ENCODE results near the gene RNF11.

RNF11 gene

DNA sequence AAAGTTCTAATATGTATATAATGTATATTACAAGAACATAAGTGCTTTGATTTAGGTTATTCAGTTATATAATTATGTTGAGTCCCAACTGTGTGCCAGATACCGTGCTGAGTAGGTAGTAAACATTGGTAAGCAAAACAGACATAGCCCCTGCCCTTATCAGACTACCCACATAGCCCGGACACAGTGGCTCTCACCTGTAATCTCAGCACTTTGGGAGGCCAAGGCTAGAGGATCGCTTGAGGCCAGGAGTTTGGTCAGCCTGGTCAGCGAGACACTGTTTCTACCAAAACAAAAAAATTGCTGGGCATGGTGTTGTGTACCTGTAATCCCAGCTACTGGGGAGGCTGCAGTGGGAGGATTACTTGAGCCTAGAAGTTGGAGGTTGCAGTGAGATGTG, 30.7 kb downstream of the RNF11 start:
- no peak for DNase-seq

DNA sequence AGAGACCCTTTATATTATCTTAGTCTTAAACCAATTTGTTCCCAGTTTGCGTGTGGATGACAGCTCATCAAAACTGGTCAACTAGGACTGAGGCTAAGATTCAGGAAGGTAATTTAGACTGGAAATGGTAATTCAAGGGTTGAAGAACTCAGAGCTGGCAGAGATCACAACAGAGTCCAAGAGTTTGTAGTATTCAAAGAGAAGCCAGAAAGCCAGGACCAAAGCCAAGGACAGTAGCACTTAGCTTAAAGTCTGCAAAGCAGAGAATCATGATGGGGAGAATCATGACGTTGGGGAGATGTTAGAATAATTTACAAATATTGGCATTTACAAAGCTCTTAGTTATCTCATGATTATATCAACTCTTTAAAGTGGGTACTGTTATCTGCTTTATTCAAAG, 32.6 kb downstream of the RNF11 start:
- DNase-seq: no peak

DNA sequence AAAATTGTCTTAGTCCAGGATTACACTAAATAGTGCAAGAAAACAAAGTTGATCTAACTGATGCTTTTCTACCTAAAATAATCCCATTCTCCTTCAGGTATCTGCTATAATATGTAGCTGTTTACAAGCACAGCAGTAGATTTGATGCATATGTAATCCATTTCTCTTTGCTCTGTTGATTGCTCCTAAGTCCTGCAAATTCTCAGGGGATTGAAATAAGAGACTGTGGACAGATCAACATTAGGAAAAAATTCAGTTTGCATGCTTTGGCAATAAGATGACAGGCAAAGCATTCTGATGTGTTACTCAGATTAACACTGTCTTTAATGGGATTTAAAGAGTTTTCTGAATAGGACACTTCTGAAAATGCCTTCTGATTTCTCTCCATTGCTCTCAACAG, 34.7 kb downstream of the RNF11 start:
- no peak for DNase-seq

DNA sequence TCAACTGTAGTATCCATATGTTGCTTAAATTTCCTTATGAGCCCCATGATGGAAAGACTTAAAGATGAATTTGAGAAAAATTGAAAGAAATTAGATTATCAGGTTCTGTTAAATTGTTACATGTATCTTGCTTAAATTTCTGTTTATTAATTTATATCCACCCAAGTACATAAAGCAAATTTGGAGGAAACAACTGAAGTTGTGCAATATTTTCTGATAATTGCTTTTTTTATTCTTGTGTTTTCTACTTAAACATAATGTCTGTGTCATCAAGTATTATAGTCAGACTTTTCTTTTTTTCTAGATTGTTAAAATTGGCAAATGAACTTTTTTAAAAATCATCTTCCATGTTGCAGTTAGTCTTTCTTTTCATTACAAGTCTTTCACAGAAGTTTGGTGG, 36.8 kb downstream of the RNF11 start:
- DNase-seq: no peak

DNA sequence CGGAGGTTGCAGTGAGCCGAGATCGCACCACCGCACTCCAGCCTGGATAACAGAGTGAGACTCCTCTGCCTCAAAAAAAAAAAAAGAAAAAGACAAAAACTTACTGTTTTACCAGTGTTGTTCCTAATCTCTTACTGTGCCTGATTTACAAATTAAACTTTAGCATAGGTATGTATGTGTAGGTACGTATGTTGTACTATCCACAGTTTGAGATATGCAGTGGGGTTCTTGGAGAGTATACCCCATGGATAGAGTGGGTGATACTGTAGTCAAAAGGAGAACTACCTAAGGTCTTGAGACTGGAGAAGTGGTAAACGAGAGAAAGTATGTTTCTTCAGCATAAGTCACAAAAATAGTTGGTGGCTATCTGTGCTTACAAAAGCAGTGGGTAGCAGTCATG, 38.6 kb downstream of the RNF11 start:
- DNase-seq: no peak

DNA sequence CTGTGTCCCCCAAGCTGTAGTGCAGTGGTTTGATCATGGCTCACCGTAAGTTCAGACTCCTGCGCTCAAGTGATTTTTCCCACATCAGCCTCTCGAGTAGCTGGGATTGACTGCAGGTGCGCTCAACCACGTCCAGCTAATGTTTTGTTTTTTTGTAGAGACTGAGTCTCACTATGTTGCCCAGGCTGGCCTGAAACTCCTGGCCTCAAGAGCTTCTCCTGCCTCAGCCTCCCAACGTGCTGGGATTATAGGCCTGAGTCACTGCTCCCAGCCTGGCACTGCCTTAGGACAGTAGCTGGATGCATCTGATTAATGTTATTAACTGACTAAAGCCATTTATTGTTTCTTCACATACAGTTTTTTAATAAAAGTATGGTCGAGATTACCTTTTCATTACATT, 40.2 kb downstream of the RNF11 start:
- no peak for DNase-seq

DNA sequence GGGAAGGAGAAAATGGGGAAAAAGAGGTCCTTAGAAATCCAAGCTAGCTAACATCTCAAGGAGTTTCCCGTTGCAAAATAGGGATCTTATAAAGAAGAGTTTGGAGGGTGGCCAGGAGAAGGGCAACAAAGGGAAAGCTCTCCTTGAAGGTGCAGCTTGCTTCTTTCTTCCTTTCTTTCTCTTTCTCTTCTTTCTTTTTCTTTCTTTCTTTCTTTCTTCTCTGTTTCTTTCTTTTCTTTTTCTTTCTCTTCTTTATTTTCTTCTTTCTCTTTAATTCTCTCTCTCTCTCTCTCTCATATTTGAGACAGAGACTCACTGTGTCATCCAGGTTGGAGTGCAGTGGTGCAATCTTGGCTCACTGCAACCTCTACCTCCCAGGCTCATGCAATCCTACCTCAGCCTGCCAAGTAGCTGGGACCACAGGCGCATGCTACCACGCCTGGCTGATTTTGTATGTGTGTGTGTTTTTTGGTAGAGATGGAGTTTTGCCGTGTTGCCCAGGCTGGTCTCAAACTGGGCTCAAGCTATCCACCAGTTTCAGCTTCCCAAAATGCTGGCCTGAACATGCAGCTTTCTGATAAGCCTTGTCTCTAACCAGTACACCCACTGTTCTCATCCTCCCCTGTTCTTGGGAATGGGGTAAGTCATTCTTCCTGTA, 44.4 kb downstream of the RNF11 start:
- DNase-seq: no peak

DNA sequence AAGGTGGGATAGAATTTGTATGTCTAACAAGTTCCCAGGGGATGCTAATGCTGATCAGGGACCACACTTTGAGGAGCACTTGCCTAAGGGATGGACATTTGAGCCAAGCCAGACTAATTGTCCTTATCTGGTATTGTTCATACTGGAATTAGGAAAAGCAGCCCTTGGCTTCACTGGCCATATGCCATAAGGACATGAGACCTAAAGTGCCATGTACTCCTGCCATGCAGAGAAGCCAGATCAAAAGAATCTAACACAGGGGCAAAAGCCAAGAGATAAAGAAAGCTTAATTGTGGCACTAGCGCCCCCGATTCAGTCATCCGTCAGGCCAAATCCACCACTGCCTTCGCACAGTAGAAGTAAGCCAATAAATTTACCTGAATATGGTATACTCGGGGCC, 45.7 kb downstream of the RNF11 start:
- no peak for DNase-seq

DNA sequence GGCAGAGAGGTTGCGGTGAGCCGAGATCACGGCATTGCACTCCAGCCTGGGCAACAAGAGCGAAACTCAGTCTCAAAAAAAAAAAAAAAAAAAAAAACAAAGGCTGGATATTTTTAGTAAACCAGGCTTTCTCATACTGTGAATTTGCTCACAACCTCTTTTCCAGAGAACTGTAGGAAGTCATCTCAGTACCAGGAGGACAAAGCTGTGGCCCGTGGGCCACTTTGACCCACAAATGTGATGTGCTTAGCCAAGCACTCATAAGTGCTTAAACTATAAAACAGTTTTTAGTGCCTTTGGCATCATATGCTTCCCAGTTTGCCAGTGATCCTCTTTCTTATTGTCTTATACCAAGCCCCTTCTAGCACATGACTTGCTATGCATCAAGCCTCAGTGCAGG, 46.5 kb downstream of the RNF11 start:
- DNase-seq: no peak

DNA sequence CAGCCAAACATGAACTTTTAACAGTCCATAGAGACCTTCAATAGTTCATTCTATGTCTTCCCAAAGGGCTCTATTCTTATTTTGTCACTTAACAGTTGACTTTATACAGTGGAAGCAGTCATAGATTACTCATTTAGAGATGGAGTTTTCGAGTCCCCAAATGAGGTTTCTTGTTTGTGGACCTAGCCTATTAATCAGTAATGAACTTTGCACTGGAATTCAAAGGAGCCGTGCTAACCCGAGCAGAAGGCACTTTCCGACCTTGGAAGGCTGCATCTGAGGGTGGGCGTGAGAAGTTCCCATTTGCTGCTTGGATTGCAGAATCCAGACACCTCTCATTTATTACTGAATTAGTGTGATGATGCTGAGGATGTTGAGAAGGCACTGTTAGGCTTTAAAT, 47.9 kb downstream of the RNF11 start:
- DNase-seq: no peak

DNA sequence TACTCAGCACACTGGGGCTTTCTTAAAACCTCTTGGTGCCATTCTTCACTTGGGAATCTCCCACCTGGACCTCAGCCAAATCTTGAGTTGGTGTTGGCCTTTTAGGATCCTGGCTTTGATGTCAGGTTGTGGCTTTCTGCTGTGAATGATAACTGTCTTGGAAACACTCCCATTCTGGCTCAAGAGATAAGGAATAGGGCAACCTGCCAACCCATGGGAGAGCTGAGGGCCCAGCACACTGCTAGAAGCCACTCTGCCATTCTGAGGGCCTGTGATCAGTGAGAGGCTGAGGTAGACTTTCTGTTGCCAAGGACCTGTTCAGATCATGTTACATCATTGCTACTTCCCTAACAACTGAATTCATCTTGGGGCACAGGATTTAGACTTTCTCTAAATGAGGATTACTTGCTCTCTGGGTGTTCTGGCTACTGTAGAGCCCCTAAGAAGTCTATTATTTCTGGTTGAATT, 48.4 kb downstream of the RNF11 start:
- peak; percentile 13 for DNase-seq

DNA sequence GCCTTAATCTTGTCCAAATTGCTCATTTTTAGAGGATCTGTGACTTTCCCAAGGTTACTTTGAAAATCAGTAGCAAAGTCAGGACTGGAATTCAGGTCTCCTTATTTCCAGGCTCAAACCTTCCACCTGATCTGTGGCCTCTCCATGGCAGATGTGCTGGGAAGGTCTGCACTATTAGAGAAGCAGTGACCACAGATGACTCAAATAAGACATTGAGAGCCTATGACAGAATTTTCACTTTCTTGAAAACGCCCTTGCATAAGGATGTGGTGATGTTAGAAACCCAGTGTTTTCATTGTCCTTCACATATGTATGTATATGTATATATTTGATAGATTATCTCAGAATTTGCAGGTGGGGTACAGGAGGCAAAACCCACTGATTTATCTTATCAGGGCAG, 49.0 kb downstream of the RNF11 start:
- DNase-seq: no peak

DNA sequence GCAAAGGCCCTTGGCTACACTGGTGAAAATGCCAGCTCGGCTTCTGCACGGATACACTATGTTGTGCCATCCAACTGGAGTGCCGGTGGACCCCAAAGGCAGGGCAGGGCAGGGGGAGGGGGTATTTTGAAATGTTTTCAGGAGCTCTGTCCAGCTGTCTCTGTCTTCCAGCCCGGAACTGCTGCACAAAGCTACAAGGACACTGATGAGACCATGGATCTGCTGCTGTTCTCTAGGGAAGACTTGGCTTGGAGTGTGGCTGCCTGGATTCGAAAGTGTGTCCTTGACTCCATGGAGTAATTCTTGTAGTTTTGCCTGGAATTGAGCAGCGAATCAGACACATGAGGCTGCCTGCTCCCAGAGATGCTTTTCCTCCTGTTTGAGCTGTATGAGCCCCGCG, 51.9 kb downstream of the RNF11 start:
- no peak for DNase-seq

DNA sequence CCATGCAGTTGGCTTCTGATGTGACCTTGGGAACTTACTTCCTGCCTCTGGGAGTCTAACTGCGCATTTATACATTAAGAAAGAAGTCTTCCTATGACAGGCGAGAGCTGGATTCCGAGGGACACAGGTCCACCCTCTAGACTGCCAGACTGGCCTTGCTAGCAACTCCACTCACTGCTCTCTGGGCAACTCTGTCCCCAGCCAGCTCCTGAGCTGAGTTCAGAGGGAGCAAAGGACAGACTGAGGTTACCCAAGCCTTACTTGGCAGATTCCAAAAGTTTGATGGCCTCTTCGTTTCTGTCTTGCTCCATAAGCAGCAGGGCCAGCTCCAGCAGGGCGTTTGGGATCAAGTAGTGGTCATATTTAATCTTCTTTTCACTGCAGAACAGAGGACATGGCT, 52.5 kb downstream of the RNF11 start:
- no peak for DNase-seq

DNA sequence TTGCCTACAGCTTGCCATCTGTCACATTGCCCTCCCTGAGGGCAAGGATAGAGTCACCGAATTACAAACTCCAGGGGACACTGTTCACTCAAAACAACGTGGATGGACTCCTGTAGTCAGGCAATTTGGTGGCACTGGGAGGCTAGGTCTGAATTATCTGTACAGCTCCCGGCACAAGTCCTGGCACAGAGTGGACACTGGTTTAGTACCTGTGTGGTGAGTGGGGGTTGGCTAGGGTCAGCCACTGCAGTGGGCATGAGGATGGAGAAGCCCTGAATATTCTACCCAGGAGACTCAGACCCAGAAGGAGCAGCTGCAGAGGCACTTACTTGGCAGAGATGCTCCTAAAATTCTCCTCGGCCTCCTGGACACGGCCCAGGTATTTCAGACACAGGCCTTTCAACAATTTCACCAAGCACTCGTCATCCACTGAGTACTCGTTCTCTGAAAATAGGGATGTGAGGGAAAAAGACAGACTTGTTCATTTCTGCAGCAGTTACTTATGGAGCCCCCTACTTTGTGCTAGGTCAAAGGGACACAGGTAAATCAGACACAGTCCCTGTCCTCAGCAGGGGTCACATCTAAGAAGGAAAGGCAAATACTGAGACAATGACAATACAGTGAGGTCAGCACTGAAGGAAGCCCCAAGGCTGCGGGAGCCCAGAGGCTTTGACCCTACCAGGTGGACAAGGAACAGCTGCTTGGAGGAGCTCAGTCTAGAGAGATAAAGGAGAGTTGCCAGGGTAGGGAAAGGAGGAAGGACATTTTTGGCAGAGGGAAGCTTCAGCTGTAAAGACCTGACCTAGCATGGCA, 53.8 kb downstream of the RNF11 start:
- DNase-seq: no peak

DNA sequence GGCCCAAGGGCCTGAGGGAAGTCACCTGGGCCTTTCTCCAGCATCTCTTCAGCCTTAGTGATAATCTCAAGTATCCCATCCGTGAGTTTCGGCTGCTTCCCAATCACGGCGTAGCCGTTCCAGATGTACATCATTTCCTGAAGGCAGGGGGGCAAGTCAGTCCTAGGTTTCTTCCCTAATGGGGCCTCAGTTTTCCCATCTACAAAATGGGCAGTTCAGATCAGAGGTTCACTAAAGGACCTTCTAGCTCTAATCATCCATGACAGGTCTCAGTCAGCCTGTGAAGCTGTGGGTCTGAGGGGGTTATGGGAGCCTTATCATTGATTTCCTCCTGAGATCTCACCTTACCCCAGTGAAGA, 54.4 kb downstream of the RNF11 start:
- DNase-seq: no peak

DNA sequence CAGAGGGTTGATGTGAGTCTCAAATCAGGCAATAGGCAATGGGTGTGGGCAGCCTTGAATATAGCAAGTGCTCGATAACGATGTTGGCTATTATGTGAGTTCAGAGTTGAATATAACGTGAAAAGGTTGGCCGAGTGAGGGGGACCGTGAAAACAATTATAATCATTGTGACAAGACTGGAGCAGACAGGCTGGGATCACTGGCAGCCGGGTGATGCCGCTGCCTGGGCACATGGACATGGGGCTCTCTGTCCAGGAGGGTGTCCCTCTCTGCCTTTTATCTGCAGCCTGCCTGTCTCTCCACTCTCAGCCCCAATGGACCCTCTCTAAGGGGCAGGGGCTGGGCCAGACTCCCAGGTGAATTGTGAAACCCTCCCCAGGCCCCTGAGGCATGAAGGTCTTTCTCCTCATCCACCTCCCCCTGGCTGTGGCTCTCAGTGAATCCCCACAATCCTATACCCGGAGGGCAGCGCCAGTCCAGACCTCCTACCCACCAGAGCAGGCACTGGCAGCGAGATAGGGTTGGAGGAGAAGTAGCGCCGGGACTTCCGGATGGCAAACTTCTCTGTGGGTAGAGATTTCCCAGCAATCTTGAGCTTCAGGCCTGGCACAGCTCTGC, 57.9 kb downstream of the RNF11 start:
- DNase-seq: no peak

DNA sequence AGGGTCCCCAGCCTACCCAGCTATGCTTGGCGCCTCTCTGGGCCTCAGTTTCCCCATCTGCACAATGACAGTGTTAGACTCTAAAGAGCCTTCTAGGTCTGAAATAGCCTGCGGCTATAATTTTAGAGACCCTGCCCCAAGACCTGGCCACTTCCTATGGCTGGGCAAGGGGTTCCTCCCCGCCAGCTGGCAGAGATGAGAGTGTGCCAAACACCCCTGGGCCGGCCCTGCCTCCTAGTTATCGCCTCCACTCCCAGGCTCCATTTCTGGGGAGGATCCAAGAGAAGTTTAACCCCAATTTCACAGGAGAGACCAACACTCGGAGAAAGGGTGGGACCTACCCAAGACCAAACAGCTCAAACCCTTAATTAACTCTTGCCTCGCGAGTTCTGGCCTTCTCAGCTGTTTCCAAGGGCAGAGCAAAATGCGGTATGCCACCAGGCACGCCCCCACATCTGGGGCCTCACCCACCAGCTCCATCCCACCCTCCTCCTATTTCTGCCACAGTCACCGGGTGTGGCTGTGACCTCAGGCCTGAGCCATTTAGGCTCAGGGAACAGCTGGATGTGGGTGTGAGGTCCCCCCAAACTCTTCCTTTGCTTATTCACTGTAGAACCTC, 58.6 kb downstream of the RNF11 start:
- DNase-seq: no peak

DNA sequence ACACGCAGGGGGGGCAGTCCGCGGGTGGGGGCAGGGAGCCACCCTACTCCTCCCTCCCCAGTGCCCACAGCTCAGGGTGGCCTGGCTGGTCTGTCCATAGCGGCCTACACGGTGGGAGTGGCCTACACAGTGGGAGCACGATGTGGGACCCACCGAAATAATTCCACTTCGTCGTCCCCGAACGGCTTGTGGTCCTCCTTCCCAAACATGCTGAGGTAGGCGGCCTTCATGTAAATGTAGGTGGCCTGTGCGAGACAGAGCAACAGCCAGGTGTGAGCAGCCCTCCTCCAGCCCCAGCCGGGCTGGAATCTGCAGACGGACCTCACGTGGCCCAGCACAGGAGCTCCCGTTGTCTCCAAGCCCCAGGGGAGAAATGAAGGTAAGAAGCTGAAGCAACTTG, 59.9 kb downstream of the RNF11 start:
- DNase-seq: no peak

DNA sequence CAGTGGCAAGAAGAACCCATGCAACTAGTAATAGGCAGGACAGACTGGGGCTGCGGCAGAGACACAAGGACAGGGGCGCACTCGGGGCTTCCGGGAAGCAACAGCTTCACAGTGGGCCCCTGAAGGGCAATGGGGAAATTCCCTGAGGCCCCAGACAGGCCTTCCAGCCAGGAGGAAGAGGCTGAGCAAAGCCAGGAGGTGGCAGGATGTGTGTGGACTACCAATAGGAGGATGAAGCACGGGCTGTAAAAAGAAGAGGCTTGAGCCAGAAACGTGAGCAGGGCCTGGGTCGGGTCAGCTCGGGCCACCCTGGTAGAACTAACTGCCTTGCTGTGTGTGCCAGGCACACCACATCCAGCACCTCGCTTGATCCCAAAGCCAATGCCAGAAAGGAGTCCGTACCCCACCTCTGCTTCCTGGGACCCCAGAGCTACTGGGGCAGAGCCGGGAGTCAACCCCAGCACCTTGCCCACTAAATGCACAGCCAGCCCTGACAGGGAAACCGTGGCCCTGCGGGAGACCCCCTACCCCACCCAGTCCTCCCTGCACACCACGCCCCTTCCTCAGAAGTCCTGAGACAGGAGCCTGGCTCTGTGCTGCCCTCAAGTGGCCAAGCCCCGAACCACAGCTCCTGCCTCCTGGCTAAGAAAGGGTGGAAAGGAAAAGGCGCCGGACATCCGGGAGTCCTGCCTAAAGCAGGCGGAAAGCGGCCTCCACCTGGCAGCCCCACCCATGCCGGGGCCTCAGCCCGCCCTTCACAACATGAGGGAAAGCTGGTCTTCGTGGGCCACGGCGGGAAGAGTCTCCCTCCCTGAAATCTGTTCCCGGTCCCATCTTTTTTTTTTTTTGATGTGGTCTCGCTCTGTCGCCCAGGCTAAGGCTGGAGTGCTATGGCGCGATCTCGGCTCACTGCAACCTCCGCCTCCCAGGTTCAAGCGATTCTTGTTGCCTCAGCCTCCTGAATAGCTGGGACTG, 60.6 kb downstream of the RNF11 start:
- DNase-seq: peak; percentile 84

DNA sequence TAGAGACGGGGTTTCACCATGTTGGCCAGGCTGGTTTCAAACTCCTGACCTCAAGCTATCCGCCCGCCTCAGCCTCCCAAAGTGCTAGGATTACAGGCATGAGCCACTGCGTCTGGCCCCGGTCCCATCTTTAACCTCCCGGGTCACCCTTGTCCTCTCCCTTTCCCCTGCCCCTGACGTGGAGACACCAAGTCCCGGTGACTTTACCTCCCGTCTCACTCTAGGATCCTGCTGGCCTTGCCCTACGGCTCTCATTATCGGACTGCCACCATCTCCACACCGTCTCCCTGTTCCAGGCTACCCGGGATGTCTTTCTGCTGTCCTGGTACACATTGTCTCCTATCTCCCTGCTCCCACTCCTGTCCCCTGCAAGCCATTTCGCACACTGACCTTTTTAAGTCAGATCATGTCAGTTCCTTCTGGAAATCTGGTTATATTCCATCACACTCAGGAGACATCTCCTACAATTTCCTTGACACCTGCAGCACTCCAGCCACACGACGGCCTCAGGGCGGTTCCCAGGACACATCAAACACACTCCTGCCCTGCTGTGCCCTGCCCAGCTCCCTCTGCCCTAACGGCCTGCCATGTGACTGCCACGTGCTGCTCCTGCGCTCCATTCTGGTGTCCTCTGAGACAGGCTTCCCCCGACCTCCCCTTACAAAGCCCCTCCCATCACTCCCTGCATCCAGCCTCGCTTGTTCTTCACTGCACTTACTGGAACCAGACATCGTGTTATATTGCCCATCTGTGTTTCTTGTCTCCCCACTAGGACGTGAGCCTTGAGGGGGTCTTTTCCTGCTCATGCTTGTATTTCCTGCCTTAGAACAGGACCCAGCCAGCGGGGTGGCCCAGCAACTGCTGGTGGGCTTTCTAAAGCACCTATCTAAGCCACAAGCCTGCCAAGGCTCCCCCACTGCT, 61.6 kb downstream of the RNF11 start:
- peak; percentile 12 for DNase-seq

DNA sequence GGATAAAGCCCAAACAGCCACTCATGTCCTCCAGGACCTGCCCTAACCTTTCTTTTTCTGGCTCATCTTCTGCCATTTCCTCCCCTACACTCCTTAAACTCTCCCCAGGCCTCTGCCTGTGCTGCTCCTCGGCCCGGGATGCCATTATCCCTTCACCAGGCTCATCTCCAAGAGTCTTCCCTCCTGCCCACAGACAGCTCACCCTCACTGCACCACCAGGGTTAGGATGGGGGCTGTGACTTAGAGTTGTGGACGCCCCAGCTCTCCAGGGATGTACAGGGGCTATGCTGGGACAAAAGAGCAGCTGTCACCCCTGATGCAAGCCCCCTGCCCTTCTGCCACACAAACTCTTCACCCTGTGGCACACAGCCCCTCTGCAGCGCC, 62.2 kb downstream of the RNF11 start:
- DNase-seq: no peak

All from NCI-H146 (cell line).